K562 (cell line): Measurements from ENCODE around the gene PPIF. TPM values are rescaled to one million over a fixed set of nuclear protein-coding genes. Genes with fewer than 3 reads are reported as not detected.

Experiments
- CC2D1A ChIP-seq: fragments of 450-650 bp; IDR thresholded peaks from 2 replicates; pipeline ENCODE4 v1.6.1; 2017; ENCODE audit warnings: mild to moderate bottlenecking
- FOXA3 ChIP-seq, 2 experiments: fragments of 450-650 bp in 1 of 2; sonication (generic) in 1 of 2; formaldehyde crosslinking; IDR thresholded peaks in 1 of 2; conservative IDR thresholded peaks in 1 of 2; 2 replicates each; pipeline versions ENCODE4 v1.4.0 to v1.8.0; 2020 to 2022; ENCODE audit warnings: mild to moderate bottlenecking in 2 of 2, missing genetic modification reagents in 1 of 2
- HDAC2 ChIP-seq: fragments of 450-650 bp; IDR thresholded peaks from 2 replicates; pipeline ENCODE4 v1.6.1; 2016; ENCODE audit warnings: mild to moderate bottlenecking
- IRF1 ChIP-seq: sonication (generic); formaldehyde crosslinking; IDR thresholded peaks from 2 replicates; pipeline ENCODE4 v1.8.0; 2022; ENCODE audit warnings: missing genetic modification reagents, mild to moderate bottlenecking, borderline replicate concordance
- NEUROD1 ChIP-seq: fragments of 150-350 bp; IDR thresholded peaks from 2 replicates; pipeline ENCODE4 v1.6.1; 2014; ENCODE audit warnings: borderline replicate concordance, low read length, low read depth; ENCODE audit not compliant: partially characterized antibody
- NONO ChIP-seq, 2 experiments: fragments of 200-400 bp in 1 of 2; fragments of 450-650 bp in 1 of 2; formaldehyde crosslinking in 1 of 2; IDR thresholded peaks; 2 replicates each; pipeline ENCODE4 v1.6.1; 2017; ENCODE audit warnings: low read depth in 2 of 2, mild to moderate bottlenecking in 2 of 2, moderate library complexity in 2 of 2, low read length in 1 of 2
- PBX2 ChIP-seq, 2 experiments: IDR thresholded peaks in 1 of 2; conservative IDR thresholded peaks in 1 of 2; 2 replicates each; pipeline ENCODE4 v1.6.1; 2016; ENCODE audit warnings: low read depth in 2 of 2, mild to moderate bottlenecking in 1 of 2, missing compliant biosample characterization in 1 of 2, missing genetic modification characterization in 1 of 2, moderate library complexity in 1 of 2
- POLR2AphosphoS5 ChIP-seq: IDR thresholded peaks from 2 replicates; pipeline ENCODE4 v1.6.1; 2011; ENCODE audit warnings: mild to moderate bottlenecking, low read depth, low read length, moderate library complexity; ENCODE audit not compliant: control insufficient read depth, insufficient read depth
- PTRF ChIP-seq: fragments of 450-650 bp; IDR thresholded peaks from 2 replicates; pipeline ENCODE4 v1.6.1; 2016; ENCODE audit warnings: mild to moderate bottlenecking, missing genetic modification characterization, missing compliant biosample characterization
- RAD21 ChIP-seq, 2 experiments: fragments of 250-450 bp in 1 of 2; fragments of 450-650 bp in 1 of 2; sonication (Bioruptor Pico) in 1 of 2; formaldehyde crosslinking in 1 of 2; IDR thresholded peaks in 1 of 2; conservative IDR thresholded peaks in 1 of 2; 2 replicates each; pipeline versions ENCODE4 v1.4.0 to v1.8.0; 2020 to 2022; ENCODE audit warnings: mild to moderate bottlenecking in 2 of 2, moderate library complexity in 1 of 2
- RCOR1 ChIP-seq, 2 experiments: IDR thresholded peaks; 2 replicates each; pipeline ENCODE4 v1.6.1; 2012; ENCODE audit warnings: low read depth in 2 of 2, low read length in 2 of 2, borderline replicate concordance in 1 of 2, improper control_type of control experiment in 1 of 2
- RNF2 ChIP-seq: sonication (generic); IDR thresholded peaks from 2 replicates; pipeline ENCODE4 v1.6.1; 2016
- SOX6 ChIP-seq: fragments of 450-650 bp; IDR thresholded peaks from 2 replicates; pipeline ENCODE4 v1.6.1; 2014; ENCODE audit warnings: mild to moderate bottlenecking
- SRSF1 ChIP-seq: fragments of 200-400 bp; formaldehyde crosslinking; IDR thresholded peaks from 2 replicates; pipeline ENCODE4 v1.6.1; 2017; ENCODE audit warnings: mild to moderate bottlenecking, low read depth, low read length, moderate library complexity
- TOE1 ChIP-seq, 2 experiments: fragments of 450-650 bp in 1 of 2; sonication (generic) in 1 of 2; formaldehyde crosslinking in 1 of 2; IDR thresholded peaks; 2 replicates each; pipeline versions ENCODE4 v1.7.1 to v1.8.0; 2016 to 2022; ENCODE audit warnings: borderline replicate concordance in 2 of 2, mild to moderate bottlenecking in 2 of 2, antibody characterized with exemption in 1 of 2, inconsistent platforms in 1 of 2, low read depth in 1 of 2, missing genetic modification reagents in 1 of 2, moderate library complexity in 1 of 2
- ZBTB11 ChIP-seq, 3 experiments: fragments of 200-800 bp in 1 of 3; fragments of 250-450 bp in 1 of 3; fragments of 450-650 bp in 1 of 3; sonication (Bioruptor Pico) in 1 of 3; sonication (Bioruptor generic) in 1 of 3; formaldehyde crosslinking in 1 of 3; IDR thresholded peaks; 2 replicates each; pipeline versions ENCODE4 v1.6.1 to v1.8.0; 2016 to 2022; ENCODE audit warnings: mild to moderate bottlenecking in 2 of 3, missing genetic modification characterization in 2 of 3, missing compliant biosample characterization in 1 of 3, moderate library complexity in 1 of 3
- ZNF764 ChIP-seq: fragments of 250-450 bp; sonication (Bioruptor Pico); IDR thresholded peaks from 2 replicates; pipeline ENCODE4 v1.4.0; 2020; ENCODE audit warnings: low read depth, mild to moderate bottlenecking, moderate library complexity
- polyA plus RNA-seq, 8 experiments: library from polyadenylated mRNA; depleted of rRNA in 4 of 8; stranded (reverse) in 5 of 8; unstranded in 3 of 8; fragments of >200 nt; fragmentation: Nextera tagmentation in 2 of 8; fragmentation: Illumina TruSeq in 1 of 8; extraction: Ambion mirVana in 2 of 8; extraction: Trizol in 1 of 8; gene quantifications; 2 replicates each; pipeline versions ENCODE4 v1.2.1 to v1.2.3, GENCODE V29; 2011 to 2014; ENCODE audit warnings: inconsistent platforms in 1 of 8, missing spikeins in 1 of 8
- total RNA-seq, 7 experiments: library from RNA; depleted of rRNA in 6 of 7; stranded (reverse); fragments of >200 nt in 6 of 7; fragmentation: Illumina TruSeq in 2 of 7; extraction: Trizol in 2 of 7; gene quantifications; 2 replicates each; pipeline versions ENCODE4 v1.2.1 to v1.2.3, GENCODE V29; 2011 to 2021; ENCODE audit warnings: low replicate concordance in 1 of 7

PPIF gene
- total and polyA plus RNA-seq, 9 of the 15 experiments (the other 6 are each of a cell fraction or from before 2014, with no cell fraction given), result 40.9 to 287 (median 117) TPM

GRCh38 chr10:79391231-79392019 lies 44.2 kb downstream of the PPIF start (continued):
- no peak for TF ChIP-seq PBX2 (CRISPR knock-in tag; IDR thresholded peaks at IDR 0.05; ENCODE audit: low read depth)
- no peak for TF ChIP-seq PBX2 (tag; conservative IDR thresholded peaks at IDR 0.05; ENCODE audit: low read depth)
- TF ChIP-seq ZBTB11 (CRISPR knock-in tag; IDR thresholded peaks at IDR 0.05), result no peak
- no peak for TF ChIP-seq SRSF1
- no peak for TF ChIP-seq PTRF (tag)
- 0 out of 2 replicates have a peak, but pooled peaks have one; percentile 65 for TF ChIP-seq HDAC2
- no peak for TF ChIP-seq RNF2
- TF ChIP-seq ZNF764 (CRISPR knock-in tag), result no peak
- peak in 1 of 2 experiments; percentile 86; a peak in 2 of 4 replicates for TF ChIP-seq FOXA3 (CRISPR knock-in tag; conservative IDR thresholded peaks at IDR 0.05 in 1 of 2, IDR thresholded peaks at IDR 0.05 in 1 of 2)
- peak; percentile 29 to 81; a peak in 3 of 4 replicates for TF ChIP-seq RCOR1 (IDR thresholded peaks at IDR 0.05; ENCODE audit: borderline replicate concordance in 1 of 2, low read depth in 2 of 2, low read length in 2 of 2)
- peak; percentile 86 for TF ChIP-seq POLR2AphosphoS5
- TF ChIP-seq NEUROD1, result peak; percentile 9
- TF ChIP-seq RAD21 (CRISPR knock-in tag; conservative IDR thresholded peaks at IDR 0.05 in 1 of 2, IDR thresholded peaks at IDR 0.05 in 1 of 2), result peak in 1 of 2 experiments; percentile 18; a peak in 1 of 4 replicates
- TF ChIP-seq CC2D1A, result peak; percentile 59; the same call in 1 of the 2 replicates
- TF ChIP-seq NONO (IDR thresholded peaks at IDR 0.05; ENCODE audit: low read depth in 2 of 2, low read length in 1 of 2), result no peak
- TF ChIP-seq SOX6, result 0 out of 2 replicates have a peak, but pooled peaks have one; percentile 35
- no peak for TF ChIP-seq IRF1 (CRISPR knock-in tag)
- peak; percentile 28; the same call in 1 of the 2 replicates for TF ChIP-seq TOE1 (IDR thresholded peaks at IDR 0.05; ENCODE audit: borderline replicate concordance)
- no peak for TF ChIP-seq TOE1 (CRISPR knock-in tag; IDR thresholded peaks at IDR 0.05; ENCODE audit: borderline replicate concordance, low read depth)
